ENCODE measurements around the gene CLPTM1L.
"Not testable (repeated sequence)": the region's sequence is repeated elsewhere in the genome, so short reads cannot be mapped to it uniquely, and the experiment has no call there.

Gene CLPTM1L

DNA sequence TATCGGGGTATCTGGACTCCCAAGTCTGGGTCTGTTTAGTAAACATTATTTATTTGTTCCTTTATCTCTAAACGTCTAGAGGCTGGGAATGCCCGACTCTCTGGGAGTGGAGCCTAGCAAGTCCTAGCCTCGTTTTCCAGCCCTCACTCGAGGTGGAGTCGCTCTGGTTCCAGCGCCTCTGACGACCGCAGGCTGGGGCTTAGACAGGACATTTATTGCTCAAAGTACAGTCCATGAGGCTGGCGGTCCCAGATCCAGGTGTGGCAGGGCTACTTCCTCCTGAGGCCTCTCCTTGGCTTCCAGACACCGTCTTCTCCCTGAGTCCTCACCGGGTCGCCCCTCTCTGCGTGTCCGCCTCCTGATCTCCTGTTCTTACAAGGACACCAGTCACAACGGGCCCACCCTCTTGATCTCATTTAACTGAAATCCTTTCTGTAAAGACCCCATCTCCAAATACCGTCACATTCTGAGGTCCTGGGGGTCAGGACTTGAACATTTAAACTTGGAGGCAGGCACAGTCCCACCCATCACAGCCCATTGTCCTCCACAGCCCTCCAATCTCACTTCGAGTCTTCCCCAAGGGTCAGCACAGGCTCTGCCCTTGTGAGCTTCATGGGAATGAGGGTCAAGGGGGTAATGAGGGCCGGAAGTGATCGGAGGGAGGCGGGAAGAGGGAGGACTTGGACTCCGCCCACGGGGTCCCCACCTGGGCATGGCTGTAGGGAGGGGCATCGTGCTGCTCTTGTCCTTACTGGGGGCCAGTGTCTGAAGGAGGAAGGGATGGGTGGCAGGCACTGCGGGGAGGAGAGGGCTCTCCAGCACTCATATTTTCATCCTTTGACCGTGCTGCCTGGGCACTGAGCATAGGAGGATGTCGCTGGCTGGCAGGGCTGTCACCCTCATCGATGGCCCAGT, 12.2 kb upstream of the CLPTM1L start:
- H3K36me3 Mint-ChIP-seq = no peaks in the 10 kb centered on the region
- H3K27ac Mint-ChIP-seq = no peak overlapping the region
- H3K27me3 Mint-ChIP-seq = peaks cover 1% of the 10 kb centered on the region
- no peaks in the 10 kb centered on the region for H3K9me3 Mint-ChIP-seq
- H3K4me3 Mint-ChIP-seq = no peak overlapping the region
- no peaks in the 10 kb centered on the region for H3K4me1 Mint-ChIP-seq

DNA sequence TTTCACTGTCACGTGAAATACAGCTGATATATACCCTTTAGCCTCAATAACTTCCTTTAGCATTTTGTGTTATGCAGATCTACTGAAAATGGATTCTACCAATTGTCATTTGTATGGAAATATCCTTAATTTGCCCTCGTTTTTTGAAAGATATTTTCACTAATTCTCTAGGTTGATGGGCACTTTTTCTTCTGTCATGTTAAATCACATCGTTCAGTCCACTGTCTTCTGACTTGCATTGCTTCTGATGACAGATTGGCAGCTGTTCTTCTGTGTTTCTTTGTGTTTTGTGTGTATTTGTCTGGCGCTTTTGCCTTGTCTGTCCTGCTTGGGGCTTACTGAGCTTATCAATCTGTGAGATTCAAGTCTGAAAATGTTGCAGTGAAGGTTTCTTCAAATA, 9.7 kb upstream of the CLPTM1L start:
- Mint-ChIP-seq H3K27ac (no peak overlapping the region), H3K9me3 (no peaks in the 10 kb centered on the region), H3K4me3 (no peak overlapping the region)

DNA sequence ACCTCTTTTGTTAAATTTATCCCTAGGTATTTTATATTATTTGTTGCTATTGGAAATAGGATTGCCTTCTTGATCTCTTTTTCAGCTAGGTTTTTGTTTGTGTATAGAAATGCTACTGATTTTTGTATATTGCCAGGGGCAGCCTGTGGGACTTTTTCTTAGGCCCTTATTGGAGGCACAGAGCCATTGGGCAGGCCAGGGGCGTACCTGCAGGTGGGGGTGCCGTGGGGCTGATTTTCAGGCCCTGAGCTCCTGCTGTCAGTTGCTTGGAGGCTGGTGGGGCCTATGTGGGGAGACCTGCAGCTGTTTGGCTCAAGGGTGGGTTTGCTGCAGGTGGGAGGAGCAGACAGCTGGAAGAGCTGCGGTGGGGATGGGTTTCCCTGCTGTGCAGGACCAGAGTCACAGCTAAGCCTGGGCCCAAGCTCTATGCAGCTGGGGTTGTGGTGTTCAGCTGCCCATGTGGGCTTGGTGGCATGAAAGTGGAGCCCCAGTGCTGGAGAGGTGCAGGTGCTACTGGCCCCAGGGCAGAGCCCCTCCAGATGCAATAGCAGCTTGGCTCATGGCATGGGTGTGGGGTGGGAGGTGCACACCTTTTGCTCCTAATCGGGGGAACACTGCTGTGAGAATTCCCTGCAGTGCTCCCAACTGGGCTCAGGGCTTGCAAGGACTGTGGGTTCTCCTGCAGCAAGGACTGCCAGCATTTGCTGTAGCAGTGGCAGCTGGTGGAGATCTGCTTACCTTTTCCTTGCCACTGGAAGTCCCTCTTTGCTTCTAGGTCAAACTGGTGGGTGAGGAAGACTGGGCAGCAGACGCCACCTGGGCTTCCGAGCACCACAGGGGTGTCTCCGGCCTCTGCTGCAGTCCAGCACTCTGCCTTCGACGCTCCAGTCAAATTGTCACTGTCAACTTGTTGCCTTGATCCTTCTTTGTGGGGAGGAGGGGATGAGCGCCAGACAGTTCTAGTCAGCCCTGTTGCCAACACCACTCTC, 7.6 kb upstream of the CLPTM1L start:
- Mint-ChIP-seq H3K4me1 (no peaks in the 10 kb centered on the region), H3K36me3 (no peaks in the 10 kb centered on the region), H3K27ac (no peak overlapping the region)

More for the DNA sequence above, 9.7 kb upstream of the CLPTM1L start:
- Mint-ChIP-seq H3K36me3 (no peaks in the 10 kb centered on the region), H3K4me1 (no peaks in the 10 kb centered on the region), H3K27me3 (no peaks in the 10 kb centered on the region)

DNA sequence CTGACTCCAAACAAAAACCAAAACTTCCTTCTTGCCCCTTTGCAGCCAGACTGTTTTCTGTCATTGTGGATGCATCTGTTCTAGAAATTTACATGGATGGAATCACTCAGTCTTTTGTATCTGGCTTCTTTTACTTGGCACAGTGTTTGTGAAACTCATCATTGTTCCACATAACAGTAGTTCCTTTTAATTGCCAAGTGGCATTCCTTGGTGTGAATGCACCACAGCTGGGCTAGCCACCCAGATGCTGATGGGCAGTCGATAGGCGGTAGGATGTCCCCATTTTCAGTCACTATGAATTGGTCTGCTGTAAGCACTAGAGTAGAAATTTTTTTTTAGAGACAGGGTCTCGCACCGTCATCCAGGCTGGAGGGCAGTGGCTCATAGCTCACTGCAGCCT, 6.3 kb upstream of the CLPTM1L start:
- Mint-ChIP-seq H3K4me3 (no peak overlapping the region), H3K27me3 (no peaks in the 10 kb centered on the region), H3K4me1 (peaks cover 3% of the 10 kb centered on the region), H3K36me3 (no peaks in the 10 kb centered on the region), H3K9me3 (no peaks in the 10 kb centered on the region), H3K27ac (no peak overlapping the region)

More for the DNA sequence above, 7.6 kb upstream of the CLPTM1L start:
- Mint-ChIP-seq H3K9me3 (no peaks in the 10 kb centered on the region), H3K4me3 (no peak overlapping the region), H3K27me3 (no peaks in the 10 kb centered on the region)

DNA sequence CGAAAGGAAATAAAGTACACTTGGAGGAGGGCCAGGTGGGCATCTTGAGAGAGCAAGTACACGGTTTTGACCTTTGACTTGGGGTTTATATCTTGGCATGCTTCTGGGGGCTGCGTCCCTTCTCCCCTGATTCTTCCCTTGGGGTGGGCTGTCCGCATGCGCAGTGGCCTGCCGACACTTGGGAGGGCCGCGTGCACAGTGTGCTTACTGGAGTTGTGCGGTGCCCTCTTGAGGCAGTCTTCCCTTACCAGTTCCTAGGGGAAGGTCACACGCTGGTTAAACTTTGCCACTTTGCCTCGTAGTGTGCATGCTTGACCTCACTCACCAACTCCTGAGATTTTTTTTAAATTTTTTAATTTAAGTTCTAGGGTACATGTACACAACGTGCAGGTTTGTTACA, 4.3 kb upstream of the CLPTM1L start:
- Mint-ChIP-seq H3K4me3 (no peak overlapping the region), H3K27me3 (no peaks in the 10 kb centered on the region), H3K4me1 (peaks cover 5% of the 10 kb centered on the region), H3K27ac (no peak overlapping the region), H3K36me3 (no peaks in the 10 kb centered on the region), H3K9me3 (no peaks in the 10 kb centered on the region)

DNA sequence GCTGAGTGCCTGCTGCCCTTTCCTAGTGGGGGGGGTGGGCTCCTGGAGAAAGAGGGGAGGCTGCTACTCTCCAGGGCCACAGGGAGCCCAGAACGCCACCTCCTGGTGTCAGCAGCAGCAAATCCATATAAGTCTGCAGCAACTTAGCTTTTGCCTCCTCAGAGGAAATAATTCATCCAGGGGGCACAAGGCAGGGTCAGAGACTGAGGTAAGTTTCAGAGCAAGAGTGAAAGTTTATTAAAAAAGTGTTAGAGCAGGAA, 4.0 kb upstream of the CLPTM1L start:
- H3K36me3 Mint-ChIP-seq = peaks cover 3% of the 10 kb centered on the region
- no peaks in the 10 kb centered on the region for H3K27me3 Mint-ChIP-seq
- no peaks in the 10 kb centered on the region for H3K9me3 Mint-ChIP-seq
- H3K27ac Mint-ChIP-seq = no peak overlapping the region
- peaks cover 8% of the 10 kb centered on the region for H3K4me1 Mint-ChIP-seq
- no peak overlapping the region for H3K4me3 Mint-ChIP-seq

DNA sequence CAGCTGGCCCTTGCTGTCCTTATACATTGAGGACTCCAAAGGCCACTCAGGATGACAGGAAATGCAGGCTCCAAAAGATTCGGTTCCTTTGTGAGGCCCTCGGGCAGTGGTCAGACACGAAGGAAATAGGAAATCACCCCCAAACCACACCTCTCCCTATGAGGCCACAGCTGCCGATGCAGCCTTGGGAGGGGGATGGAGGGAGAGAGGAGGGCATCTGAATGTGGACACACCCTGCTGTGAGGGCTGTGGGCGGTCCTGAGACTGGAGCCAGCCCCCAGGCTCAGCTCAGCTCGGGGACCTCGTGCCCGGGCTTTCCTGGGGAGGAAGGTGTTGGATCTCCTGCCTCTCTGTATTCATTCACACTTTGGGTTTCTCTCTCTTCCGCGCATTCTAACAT, 2.7 kb upstream of the CLPTM1L start:
- Mint-ChIP-seq H3K4me3 (peak overlapping the region; percentile 19), H3K4me1 (peaks cover 16% of the 10 kb centered on the region), H3K27ac (peak overlapping the region; percentile 88), H3K36me3 (peaks cover 7% of the 10 kb centered on the region), H3K27me3 (no peaks in the 10 kb centered on the region), H3K9me3 (no peaks in the 10 kb centered on the region)

DNA sequence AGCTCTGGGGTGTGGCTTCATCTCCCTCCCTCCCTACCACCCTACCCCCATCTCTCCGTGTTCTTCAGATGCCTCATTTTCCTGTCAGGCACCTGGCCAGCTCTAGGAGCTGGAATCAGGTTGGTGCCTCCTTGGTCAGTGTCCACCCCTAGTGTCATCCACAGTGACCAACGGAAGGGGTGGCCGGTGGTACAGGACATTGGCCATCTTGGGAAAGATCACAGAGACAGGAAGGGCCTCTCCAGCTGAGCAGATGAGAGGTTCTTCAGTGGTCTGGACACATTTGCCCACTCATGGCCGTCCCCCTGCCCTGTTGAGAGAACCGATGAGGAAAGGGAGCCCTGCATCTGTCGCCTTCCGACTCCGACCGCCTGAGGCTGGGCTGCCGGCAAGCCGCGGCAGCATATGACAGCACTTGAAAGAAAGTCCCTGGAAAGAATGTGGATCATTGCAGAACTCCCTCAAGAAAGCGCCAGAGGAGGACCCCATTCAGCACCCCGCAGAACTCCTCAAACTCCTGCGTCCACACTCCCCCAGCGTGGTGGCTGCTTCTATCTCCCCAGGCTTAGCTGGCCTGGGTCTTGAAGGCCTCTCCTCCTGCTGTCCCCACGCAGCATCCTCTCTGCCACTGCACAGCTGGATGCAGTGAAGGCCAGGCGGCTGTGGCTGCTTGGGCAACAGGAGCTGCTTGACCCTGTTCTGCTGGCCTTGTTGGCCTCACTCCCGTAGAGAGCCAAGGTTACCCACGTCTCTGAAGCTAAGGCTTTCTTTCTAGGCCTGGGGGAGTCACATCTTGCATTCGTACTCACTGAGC, 1.9 kb upstream of the CLPTM1L start:
- H3K9me3 Mint-ChIP-seq = no peaks in the 10 kb centered on the region
- peaks cover 19% of the 10 kb centered on the region for H3K4me1 Mint-ChIP-seq

DNA sequence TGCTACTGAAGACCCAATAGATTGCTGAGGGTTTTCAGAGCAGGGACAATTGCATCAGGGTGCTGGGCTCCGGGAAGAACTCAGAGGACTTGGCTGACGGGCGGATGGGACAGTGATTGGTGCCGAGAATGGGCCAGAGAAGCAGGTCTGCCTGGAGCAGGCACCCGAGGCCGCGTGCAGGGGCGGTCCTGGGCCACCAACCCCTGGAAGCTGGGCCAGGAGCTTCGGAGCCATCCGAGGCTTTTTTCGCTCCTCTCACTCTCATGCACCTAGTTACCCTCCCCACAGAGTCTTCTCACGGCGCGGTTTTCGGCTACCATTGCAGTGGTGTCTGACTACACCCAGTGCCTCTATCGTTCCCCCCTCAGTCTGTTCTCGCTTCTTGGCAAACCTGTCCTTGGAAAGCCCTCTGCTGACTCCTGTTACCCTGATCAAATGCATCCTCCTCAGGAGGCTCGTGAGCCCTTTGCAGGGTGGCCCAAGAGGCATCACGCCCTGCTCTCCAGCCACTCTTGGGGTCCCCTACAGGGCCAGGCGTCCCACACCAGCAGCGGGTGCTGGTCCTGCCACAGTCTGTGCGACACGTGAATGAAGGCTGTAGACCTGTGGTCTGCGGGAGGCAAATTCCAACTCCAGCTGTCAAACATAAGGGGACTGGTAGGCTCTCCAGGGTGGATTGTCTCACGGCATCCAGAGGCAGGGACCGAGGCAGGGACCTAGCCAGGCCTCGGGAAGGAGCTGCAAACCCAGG, 1.2 kb upstream of the CLPTM1L start:
- Mint-ChIP-seq H3K27ac (peak overlapping the region; percentile 90), H3K4me3 (peak overlapping the region; percentile 86), H3K9me3 (no peaks in the 10 kb centered on the region), H3K4me1 (peaks cover 27% of the 10 kb centered on the region), H3K36me3 (peaks cover 9% of the 10 kb centered on the region), H3K27me3 (no peaks in the 10 kb centered on the region)

More for the DNA sequence above, 1.9 kb upstream of the CLPTM1L start:
- peak overlapping the region; percentile 86 for H3K4me3 Mint-ChIP-seq
- peaks cover 7% of the 10 kb centered on the region for H3K36me3 Mint-ChIP-seq
- H3K27ac Mint-ChIP-seq = peak overlapping the region; percentile 88
- H3K27me3 Mint-ChIP-seq = no peaks in the 10 kb centered on the region

DNA sequence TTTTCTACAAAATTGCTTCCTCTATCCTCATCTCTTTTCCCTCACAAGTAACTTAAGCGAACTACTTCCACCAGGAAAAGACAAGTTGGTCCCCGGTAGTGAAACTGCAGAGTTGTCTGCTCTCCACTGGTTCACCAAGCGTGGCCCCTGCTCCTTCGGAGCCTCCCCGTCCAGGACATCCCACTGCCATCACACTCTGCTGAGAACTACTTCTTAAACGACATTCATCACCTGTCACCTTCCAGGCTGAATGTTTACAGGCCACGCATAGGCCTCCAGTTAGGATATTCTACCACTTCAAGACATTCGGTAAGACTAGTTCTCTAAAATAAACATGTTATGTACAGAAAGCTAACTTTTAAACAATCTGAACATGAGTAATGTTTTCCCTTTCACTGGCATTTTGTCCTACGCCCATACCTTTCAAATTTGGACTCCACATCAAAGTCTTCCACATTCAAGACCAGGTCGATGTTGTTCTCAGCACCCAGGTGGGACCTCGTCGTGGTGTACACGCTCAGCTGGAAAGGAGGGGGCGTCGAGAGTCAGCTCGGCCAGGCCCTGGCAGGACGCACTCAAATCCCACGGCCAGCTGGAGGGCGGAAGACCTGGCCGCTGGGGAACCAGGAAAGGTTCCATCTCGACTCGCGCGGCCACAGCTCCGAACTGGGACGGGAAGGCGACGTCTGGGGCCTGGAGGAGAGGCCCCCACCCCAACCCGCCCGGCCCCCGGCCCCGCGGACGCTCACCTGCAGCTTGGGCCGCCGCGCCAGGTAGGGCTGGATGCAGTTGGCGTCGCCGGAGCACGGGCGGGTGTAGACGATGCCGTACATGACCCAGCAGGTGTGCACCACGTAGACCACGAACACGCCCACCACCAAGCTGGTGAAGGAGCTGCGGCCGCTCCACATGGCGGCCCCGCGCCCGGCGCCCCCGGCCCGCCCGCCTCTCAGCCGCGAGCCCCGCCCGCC, 683 bp downstream of the CLPTM1L start:
- H3K36me3 Mint-ChIP-seq = peaks cover 13% of the 10 kb centered on the region
- H3K27me3 Mint-ChIP-seq = no peaks in the 10 kb centered on the region
- H3K4me3 Mint-ChIP-seq = peak overlapping the region; percentile 94
- H3K4me1 Mint-ChIP-seq = peaks cover 33% of the 10 kb centered on the region
- H3K27ac Mint-ChIP-seq = peak overlapping the region; percentile 92
- no peaks in the 10 kb centered on the region for H3K9me3 Mint-ChIP-seq

DNA sequence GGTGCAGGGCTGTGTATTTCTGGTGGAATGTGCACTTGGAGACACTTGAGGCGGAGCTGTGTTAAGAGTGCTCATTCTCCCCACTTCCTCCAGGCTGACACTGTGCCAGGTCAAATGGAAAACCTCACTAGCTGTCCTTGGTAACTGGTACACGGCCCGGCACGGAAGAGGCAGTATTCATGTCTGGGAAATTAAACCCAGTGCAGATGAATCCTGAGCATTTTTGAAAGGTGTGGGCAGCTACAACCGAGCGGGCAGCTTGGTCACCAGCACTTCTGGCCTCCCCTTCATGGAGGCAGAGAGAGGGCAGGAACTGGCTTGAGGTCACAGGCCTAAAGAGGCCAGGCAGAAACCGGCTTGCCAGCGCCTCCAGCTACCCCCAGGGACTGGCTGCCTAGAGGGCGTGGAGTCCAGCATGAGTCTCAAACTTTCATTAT, 1.6 kb downstream of the CLPTM1L start:
- peaks cover 33% of the 10 kb centered on the region for H3K4me1 Mint-ChIP-seq
- no peaks in the 10 kb centered on the region for H3K27me3 Mint-ChIP-seq
- peaks cover 13% of the 10 kb centered on the region for H3K36me3 Mint-ChIP-seq
- H3K4me3 Mint-ChIP-seq = peak overlapping the region; percentile 94
- peak overlapping the region; percentile 61 for H3K27ac Mint-ChIP-seq
- no peaks in the 10 kb centered on the region for H3K9me3 Mint-ChIP-seq

DNA sequence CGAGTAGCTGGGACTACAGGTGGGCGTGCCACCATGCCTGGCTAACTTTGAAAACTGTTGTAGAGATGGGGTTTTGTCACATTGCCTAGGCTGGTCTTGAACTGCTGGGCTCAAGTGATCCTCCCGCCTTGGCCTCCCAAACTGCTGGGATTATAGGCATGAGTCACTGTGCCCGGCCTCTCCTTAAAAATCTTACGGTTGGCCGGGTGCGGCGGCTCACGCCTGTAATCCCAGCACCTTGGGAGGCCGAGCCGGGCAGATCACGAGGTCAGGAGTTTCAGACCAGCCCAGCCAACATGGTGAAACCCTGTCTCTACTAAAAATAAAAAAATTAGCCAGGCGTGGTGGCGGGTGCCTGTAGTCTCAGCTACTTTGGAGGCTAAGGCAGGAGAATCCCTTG, 2.2 kb downstream of the CLPTM1L start:
- Mint-ChIP-seq H3K4me3 (peak overlapping the region; percentile 94), H3K4me1 (peaks cover 33% of the 10 kb centered on the region), H3K36me3 (peaks cover 13% of the 10 kb centered on the region)
- not testable (repeated sequence) for H3K27ac Mint-ChIP-seq, H3K27me3 Mint-ChIP-seq, H3K9me3 Mint-ChIP-seq

DNA sequence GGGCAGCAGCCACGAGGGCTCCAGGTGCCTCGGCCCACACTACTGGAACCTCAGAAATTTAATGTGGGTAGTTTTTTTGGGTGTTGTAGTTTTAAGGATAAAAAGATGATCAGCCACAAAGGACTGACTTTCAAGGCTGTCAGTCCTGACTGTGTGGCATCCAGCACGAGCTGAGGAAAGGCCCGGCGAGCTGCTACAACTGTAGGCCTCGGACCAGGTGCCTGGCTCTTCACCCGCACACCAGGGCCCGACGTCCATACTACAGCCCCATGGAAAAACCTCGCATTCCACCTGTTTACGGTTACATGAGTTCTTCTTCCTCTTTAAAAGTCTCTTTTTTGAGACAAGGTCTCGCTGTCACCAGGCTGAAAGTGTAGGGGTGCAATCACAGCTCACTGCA, 2.6 kb downstream of the CLPTM1L start:
- Mint-ChIP-seq H3K9me3 (no peaks in the 10 kb centered on the region), H3K4me1 (peaks cover 33% of the 10 kb centered on the region), H3K27ac (no peak overlapping the region), H3K4me3 (no peak overlapping the region), H3K27me3 (no peaks in the 10 kb centered on the region), H3K36me3 (peaks cover 13% of the 10 kb centered on the region)

DNA sequence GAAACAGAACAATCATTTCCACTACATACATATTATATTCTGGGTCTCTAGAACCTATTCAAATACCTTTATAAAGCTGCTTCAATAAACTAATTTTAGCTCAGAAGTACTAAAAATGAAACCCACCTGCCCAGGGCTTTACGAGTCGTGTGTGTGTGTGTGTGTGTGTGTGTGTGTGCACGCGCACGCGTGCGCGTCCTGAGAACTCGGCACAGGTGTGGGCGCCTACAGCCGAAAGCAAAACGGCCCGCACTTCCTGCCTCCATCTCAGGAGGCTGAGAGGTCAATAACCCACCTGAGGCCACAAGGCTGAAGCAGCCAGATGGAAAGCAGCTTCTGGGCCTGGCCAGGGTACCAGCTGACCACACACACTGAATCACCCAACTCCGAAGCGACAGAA, 3.0 kb downstream of the CLPTM1L start:
- Mint-ChIP-seq H3K4me1 (peaks cover 33% of the 10 kb centered on the region), H3K27ac (no peak overlapping the region), H3K4me3 (no peak overlapping the region), H3K36me3 (peaks cover 13% of the 10 kb centered on the region), H3K9me3 (no peaks in the 10 kb centered on the region), H3K27me3 (no peaks in the 10 kb centered on the region)

Data from activated naive CD4-positive, alpha-beta T cell treated with anti-CD3 and anti-CD28 coated beads, Interleukin-2, amount 50 U/mL, for 24 hours (primary cell).